DMS 273 (cell line): ENCODE results near the gene DTYMK.
"Not testable (repeated sequence)": the region's sequence is repeated elsewhere in the genome, so short reads cannot be mapped to it uniquely, and the experiment has no call there.

Experiments
- DNase-seq: peaks from one replicate; lab custom pipeline; 2025; ENCODE audit not compliant: unreplicated experiment; lab: John Stamatoyannopoulos, UW

The DTYMK gene

GRCh38 chr2:241672243-241673188 is 14.1 kb downstream of the DTYMK start:
- no peak for DNase-seq

GRCh38 chr2:241671457-241672240 is 15.0 kb downstream of the DTYMK start:
- DNase-seq, result no peak

DNA sequence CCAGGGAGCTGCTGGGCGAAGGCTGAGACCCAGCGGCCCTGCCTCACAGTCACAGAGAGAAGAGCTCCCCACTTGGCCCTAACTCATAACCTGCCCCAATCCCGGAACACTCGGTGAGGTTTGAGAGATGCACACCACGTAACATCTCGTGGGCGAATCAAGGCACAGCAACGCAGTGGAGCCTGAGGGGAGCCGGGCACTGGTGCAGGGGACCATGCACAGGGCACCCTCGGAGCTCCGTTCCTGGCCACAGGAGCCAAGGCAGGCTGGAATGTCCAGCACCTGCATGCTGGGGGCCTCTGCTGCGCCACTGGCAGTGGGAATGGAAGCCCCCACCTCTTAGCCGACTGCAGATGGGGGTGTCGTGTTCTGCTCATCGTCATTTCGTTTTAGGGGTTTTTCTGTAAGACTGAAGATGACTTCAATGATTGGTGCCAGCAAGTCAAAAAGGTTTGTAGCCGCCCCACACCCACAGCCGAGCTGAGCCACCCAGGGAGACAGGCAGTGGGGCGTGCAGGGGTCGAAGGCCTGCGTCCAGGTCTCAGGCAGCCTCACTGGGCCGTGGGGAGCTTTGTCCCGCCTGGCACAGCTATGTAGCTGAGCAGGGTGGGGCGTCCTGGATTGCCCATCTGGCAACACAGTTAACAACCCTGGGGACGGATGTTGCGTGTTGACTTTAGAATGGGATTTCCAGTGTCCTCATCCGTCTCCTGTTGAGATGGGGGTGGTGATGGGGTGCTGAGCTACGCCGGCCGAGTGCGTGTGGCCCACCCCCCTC is 16.1 kb downstream of the DTYMK start:
- no peak for DNase-seq

- no peak for DNase-seq
Observed at GRCh38 chr2:241668839-241669238, 17.8 kb downstream of the DTYMK start.

GRCh38 chr2:241668354-241668753 is 18.3 kb downstream of the DTYMK start:
- no peak for DNase-seq

- DNase-seq, result no peak
Observed at GRCh38 chr2:241666627-241667400, 19.8 kb downstream of the DTYMK start.

GRCh38 chr2:241665731-241666440 is 20.7 kb downstream of the DTYMK start:
- DNase-seq, result no peak

- DNase-seq, result not testable (repeated sequence)
Observed at GRCh38 chr2:241662731-241663130, 23.9 kb downstream of the DTYMK start.

- DNase-seq, result no peak
Observed at GRCh38 chr2:241660593-241661213, 25.9 kb downstream of the DTYMK start.

DNA sequence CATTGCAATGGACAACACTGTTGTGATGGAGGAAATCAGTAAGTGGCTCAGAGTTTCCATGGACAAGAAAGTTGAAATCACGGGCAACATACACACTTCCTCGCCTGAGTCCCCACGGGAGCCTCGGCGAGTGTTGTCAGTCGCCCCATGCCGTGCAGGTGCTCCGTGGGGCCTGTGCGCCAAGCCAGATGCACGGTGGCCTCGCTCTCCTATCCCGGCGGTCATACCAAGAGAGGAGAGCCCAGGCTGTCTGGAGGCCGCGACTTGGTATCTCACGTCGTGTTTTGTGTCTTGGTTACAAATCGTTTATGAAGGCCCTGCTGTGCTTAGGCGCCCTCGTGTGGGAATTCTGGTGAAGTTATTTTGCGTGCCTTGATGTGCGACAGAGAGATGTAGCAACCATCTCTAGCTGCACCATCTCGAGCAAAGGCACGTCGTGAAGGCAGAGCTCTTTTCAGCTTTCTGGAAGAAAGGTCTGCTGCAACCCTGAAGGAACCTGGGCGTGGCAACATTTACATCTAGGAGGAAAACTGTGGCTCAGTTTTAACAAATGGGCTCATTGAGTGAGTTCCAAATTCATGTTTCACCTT is 27.4 kb downstream of the DTYMK start:
- DNase-seq, result peak; percentile 82

DNA sequence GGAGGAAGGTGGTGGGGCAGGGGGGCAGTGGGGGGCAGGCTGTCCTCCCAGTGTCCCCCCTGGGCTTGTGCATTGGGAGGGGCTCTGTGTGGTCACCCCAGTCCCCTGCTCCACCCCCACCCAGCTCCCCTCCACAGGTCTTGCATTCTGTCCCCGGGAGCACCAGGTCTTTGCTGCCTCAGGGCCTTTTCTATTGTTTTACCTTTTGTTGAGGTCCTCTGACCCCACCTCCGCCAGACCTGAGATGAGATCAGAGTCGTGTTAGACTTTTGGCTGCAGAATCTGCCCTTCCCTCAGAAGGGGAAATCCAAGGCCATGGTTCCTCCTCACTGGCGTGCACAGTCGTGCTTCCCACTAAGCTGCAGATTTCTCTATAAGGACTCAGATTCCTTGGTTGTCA is 28.3 kb downstream of the DTYMK start:
- no peak for DNase-seq

- no peak for DNase-seq
Observed at GRCh38 chr2:241657786-241658254, 28.8 kb downstream of the DTYMK start.

DNA sequence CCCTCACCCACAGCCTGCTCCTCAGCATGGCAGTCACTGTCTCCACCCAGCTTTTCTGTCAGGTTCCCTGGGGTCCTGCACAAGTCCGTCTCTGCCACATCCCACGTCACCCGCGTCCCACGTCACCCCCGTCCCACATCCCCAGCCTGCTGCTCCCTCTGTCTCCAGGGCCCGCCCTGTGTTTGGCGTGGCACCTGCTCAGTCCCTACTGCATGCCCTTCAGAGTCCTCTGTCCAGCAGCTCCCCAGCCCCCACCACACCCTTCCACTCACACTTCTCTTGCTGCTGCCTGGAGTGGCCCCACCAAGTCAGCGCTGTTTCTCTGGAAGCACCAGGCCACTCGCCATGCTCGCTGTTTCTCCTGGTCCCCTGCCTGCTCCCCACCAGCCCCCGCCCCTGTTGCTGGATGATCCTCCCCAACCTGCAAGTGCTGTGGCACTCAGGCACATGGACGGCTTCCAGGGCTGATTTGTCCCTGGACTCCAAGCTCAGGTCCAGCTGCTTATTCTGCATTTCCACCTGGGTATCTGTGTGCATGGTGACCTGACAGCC is 30.3 kb downstream of the DTYMK start:
- DNase-seq, result no peak

DNA sequence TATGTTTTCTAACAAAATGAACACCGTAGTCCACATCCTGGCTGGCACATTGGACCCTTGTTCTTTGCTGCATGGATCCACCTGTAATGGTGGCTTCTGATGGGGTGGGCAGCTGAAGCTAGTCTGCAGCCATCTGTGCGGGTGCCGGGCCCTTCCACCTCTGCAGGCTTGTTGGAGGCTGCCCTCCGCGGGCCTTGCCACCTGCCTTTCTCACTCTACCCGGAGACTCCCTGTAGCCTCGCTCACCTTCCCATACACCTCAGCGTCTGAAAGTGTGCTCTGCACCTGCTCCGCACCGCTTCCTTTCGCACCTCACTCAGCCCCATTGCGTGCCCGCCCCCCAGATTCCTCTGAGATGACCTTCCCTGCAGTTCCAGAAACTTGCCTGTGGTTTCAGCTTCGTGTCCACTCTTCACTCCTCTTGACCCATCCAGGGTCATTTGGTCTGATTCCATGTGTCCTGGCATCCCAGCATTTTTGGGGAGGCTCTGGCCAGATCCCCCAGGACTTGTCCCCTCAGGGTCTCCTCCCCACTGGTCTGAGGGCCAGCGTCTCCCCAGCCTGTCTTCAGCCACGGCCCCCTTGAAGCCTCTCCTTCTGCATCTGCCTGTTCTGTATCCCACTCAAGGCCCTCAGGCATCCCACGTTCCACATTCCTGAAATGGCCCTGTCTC is 31.0 kb downstream of the DTYMK start:
- DNase-seq, result no peak

DNA sequence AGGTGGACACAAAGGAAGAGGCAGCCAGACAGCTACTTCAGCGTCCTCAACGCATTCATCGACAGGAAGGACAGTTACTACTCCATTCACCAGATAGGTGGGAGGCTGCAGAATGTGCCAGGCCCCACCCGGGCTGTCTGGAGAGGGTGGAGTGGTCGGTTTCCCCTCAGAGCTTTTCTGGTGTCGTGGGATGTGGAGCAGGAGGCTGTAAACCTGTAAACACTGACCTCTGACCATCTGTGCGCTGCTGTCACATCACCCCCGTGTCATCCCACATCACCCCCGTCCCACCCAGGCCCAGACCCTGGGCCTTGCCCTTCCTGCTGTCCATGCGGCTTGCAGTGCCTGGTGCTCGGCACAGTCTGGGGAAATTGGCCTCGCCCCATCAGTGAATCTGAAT is 32.1 kb downstream of the DTYMK start:
- DNase-seq, result no peak

DNA sequence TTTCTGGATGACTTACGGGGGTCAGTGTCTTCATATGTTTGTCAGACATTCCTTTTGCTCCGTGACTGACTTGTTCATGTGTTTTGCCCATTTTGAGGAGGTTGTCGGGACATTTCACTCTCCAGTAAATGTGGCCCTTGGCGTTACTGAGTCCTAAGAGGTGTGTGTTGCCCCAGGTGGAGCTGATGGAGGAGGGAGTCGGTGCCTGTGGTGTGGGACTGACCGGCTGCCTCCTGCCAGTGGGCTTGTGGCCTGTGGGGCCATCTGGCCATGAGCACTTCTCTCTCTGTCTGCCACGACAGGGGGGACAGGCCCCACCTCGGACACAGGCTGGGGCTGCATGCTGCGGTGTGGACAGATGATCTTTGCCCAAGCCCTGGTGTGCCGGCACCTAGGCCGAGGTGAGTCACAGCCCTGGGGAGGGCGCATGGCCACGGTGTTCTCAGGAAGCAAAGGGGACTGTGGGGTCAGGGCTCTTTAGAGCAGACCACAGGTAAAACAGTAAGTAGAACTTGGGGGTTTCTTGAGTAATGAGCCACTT is 33.3 kb downstream of the DTYMK start:
- no peak for DNase-seq

DNA sequence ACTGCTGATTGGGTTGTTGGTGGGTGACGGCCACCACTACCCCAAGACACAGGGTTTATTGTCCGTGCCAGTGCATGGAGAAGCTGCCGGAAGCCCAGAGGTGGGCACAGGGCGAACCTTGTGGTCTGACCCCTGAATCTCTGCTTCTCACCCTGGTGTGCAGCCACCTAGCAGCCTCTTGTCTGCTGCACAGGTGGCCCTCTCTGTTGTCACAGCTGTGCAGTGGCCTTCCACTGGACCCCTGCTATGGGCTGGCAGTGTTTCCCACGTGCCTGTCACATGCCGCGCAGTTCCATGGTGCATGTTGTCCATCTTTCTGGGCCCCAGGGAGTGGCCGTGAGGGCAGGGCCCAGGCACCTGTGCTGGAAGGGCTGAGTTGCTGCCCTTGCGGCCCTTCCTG is 33.9 kb downstream of the DTYMK start:
- no peak for DNase-seq

- DNase-seq, result no peak
Observed at GRCh38 chr2:241652142-241652541, 34.5 kb downstream of the DTYMK start.
